Stimulated activated CD4-positive, alpha-beta T cell treated with anti-CD3 and anti-CD28 coated beads, Interleukin-2, amount 100 ng/mL, for 24 hours (primary cell): ENCODE data around the gene SLC2A9.

Source experiments
- DNase-seq, 2 donors: peaks; one replicate each; pipeline ENCODE4 v3.0.0-alpha.2; 2020

The SLC2A9 gene

DNA sequence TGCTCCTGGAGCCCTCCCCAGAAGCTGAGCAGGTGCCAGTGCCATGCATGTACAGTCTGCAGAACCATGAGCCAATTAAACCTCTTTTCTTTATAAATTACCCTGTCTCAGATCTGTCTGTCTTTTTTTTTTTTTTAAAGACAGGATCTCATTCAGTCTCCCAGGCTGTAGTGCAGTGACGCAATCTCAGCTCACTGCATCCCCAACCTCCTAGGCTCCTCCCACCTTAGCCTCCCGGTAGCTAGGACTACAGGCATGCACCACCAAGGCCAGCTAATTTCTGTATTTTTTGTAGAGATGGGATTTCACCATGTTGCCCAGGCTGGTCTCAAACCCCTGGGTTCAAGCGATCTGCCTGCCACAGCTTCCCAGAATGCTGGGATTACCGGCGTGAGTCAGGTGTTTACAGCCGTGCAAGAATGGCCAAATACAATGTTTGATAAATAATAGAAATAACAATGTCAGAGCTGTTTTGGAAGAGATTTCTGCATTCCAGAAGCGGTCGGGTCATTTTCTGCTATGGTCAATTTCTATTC is 68.8 kb downstream of the SLC2A9 start:
- no peak for DNase-seq

GRCh38 chr4:9949573-9949972 is 71.7 kb downstream of the SLC2A9 start:
- DNase-seq, result no peak

GRCh38 chr4:9947168-9948062 is 73.9 kb downstream of the SLC2A9 start:
- no peak for DNase-seq

DNA sequence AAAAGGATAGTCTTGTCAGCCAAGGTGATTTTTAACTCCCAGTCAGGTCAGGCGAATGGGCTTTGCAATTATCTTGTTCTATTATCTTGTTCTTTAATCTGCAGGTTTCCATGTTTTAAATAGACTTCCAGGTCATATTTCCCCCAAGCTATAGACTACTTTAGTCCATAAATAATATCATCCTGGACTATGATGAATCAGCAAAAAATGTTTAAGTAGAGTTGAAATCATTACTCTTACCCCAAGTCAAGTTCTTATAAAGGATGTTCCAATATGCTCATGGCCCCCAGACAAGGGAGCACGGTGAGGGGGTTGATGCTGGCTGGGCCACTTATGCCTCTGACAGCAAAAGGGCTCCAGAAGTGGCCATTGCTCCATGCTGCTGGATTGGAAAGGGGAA is 75.1 kb downstream of the SLC2A9 start:
- DNase-seq, result no peak

GRCh38 chr4:9944431-9945425 is 76.6 kb downstream of the SLC2A9 start:
- DNase-seq, result no peak

- no peak for DNase-seq
Observed at GRCh38 chr4:9943761-9944160, 77.5 kb downstream of the SLC2A9 start.

DNA sequence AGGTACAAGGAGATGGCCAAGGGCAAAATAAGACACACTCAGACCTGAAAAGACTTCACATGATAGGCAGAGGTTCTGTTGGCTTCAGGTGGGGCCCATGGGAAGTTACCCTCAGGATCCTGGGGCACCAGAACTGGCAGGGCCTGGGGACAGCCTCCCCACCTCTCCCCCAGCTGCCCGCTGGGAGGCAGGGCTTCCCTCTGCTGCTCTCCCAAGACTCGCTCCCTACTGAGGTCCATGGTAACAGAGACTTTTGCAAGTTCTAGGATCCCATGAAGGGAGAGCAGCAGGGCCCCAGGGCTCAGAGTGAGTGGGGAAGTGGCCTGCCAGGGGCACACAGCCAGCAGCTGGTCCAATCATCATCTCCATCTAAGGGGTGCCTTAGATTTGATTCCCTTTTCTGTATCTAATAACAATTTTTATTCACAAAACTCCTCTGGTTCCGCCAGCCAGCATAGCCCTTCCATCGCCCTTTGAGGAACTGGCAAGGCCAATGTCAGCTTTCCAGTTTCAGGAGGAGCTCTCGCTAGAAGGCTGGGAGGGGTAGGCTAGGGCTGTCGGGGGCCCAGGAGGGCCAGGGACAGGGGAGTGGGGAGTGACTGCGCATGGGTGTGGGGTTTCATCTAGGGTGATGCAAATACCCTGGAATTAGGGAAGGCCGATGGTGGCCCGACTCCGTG is 78.2 kb downstream of the SLC2A9 start:
- DNase-seq, result no peak

DNA sequence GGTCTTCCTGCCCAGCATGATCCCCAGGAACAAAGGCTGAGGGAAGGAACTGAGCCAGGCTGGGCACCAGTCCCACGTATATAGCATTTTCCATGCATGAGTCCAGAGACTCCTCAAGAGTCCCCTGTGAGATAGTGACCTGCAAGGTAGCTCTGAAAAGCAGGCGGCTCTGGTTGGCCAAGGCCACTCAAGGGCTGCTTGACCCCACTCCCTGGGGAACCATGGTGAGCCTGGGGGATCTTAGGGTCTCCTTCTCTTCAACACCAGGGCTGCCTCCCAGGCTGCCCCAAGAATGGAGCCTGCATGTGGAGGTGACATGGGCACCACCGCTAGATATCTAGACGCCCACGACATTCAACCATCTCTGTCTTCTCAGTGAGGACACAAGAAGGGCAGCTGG is 79.2 kb downstream of the SLC2A9 start:
- no peak for DNase-seq

DNA sequence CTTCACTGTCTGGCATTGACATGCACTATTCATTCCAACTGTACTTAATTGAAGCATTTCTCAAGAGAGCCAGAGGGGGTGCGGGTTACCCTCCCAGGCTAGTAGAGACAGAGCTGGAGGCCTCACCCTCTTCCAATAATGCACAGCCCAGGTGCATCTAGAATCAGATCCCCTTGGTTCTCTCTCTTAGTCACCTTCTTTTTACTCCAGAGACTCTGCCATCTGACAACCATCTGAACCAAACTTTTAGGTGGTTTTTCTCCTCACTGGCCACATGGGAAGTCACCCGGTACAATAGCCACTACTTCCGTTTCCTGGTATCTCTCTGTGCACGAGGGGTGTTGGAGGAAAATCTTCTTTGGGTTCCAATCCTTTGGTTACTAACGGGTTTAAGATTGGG is 81.3 kb downstream of the SLC2A9 start:
- no peak for DNase-seq

- DNase-seq, result no peak
Observed at GRCh38 chr4:9938933-9939332, 82.4 kb downstream of the SLC2A9 start.

- DNase-seq, result no peak
Observed at GRCh38 chr4:9937078-9937477, 84.2 kb downstream of the SLC2A9 start.

DNA sequence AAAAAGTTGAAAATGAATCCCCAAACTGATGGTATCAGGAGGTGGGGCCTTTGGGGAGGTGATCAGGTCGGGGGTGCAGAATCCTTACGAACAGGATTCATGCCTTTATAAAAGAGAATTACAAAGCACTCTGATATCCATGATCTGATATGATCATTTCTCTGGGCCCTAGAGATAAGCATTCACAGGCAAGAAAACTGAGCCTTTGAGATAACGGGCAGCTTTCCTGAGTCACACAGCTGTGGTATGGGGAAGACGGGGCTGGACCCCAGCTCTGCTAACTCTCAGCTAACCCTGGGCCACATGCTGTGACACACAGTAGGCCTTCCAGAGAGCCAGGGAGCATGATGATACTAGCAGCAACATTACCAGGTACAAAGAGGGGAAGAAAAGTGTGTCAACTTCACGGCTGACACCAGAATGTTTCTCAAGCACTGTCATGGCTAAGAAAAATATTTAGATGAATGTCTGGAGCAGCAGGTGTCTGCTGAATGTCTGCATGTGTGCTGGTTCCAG is 85.1 kb downstream of the SLC2A9 start:
- no peak for DNase-seq

DNA sequence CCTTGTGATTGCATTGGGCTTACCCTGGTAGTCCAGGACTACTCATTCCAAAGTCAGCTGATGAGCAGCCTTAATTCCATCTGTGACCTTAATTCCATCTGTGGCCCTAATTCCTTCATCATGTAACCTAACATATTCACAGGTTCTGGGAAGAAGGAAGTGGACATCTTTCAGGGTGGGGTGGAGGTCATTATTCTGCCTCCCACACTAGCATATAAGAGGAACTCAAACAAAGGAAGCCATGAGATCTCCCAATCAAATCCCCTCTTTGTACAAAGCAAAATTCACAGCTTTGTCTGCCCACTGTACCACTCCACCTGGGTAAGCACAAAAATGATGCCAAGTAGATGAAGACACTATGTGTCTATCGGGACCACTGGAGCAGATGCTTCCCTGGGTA is 87.3 kb downstream of the SLC2A9 start:
- no peak for DNase-seq

- DNase-seq, result no peak
Observed at GRCh38 chr4:9933184-9933583, 88.1 kb downstream of the SLC2A9 start.

DNA sequence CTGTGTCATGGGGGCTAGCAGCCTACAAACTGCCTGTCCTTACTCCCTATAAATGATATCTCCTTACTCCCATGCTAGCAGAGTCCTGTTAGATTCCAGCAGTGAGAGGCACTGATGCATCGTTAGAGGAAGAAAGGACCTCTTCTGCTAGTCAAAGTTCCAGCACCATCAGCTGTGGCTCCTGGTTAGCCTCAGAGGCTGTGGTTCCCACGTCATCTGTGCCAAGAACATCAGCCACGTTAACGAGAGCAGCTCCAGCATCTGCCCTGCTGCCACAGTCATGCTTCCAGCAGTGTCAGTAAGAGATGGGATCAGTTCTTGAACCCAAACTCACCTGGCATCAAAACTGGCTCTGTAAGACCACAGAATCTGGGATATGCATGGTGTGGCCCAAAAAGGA is 88.5 kb downstream of the SLC2A9 start:
- no peak for DNase-seq

GRCh38 chr4:9931146-9931545 is 90.2 kb downstream of the SLC2A9 start:
- DNase-seq, result no peak

- no peak for DNase-seq
Observed at GRCh38 chr4:9929111-9929510, 92.2 kb downstream of the SLC2A9 start.

DNA sequence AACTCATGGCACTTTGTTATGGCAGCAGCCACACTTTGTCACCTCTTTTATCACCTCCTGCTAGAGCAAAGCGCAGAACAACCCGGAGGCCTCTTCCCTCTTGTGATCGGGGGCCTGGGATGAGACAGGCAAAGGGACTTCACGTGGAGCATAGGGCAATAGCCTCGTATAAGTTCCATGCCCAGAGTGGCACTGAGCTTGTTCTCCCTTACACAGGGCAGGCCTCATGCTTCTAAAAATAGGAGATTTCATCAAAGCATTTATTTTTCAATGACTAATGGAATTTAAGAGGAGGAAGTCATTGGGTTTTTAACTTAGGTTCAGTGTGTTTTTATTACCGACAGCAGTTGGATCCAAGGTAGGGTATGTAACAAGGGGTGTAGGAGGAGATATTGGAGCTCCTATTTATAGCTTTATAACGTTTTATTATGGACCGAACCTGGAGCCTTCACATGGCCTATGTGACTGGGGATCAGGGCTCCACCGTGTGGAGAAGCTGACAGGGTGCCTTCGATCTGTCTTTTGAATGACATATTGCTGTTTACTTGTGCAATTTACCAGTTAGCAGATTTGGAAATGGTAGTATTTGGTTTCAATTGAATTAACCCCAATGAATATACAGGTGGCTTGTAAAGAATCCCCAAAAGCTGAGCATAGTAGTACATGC is 93.8 kb downstream of the SLC2A9 start:
- DNase-seq, result no peak

DNA sequence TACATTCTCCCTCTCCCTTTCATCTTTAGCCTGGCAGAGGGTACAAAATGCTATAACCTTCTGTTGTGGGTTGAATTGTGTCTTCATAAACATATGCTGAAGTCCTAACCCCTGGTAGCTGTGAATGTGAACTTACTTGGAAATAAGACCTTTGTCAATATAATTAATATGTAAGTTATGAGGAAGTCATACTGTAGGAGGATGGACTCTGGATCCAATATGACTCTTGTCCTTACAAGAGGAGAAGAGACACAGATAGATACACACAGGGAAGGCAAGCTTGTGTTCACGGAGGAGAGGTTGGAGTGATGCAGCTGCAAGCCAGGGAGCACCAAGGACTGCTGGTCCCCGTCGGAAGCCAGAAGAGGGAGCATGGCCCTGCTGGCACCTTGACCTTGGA is 94.7 kb downstream of the SLC2A9 start:
- no peak for DNase-seq

DNA sequence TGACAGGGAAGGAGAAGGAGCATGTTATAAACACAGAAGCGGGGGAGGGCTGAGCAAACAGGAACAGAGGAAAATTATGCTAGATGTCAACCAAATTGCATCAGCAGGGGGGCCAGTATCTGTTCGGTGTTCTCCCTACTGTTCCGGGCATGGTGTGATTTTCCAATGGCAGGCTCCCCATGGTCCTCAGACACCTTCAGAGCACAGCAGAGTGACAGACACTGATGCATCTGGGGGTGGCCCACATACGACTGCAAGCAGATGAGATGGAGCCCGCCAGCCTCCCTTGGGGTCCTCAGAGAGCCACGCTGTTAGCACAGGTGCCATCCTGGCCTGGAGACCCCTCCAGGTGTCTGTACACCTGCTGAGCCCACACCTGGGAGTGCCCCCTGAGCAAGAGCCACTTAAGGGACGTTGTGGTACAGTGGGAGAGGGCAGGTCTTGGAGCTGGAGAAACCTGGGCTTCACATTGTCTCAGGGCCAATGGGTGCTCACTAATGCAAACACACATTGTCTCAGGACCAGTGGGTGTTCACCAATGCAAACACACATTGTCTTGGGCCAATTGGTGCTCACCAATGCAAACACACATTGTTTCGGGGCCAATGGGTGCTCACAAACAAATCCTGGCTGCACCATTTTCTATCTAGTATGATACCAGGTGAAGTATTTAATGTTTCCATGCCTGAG is 95.4 kb downstream of the SLC2A9 start:
- DNase-seq, result no peak

- DNase-seq, result no peak
Observed at GRCh38 chr4:9924750-9925149, 96.5 kb downstream of the SLC2A9 start.
